Amygdala (tissue), 56 donors: ENCODE measurements around the gene TMC2.
"Not testable (repeated sequence)": the region's sequence is repeated elsewhere in the genome, so short reads cannot be mapped to it uniquely, and the experiment has no call there.

Experiments used
- DNase-seq, 56 donors: peaks; one replicate each; lab custom pipeline; 2025; lab: John Stamatoyannopoulos, UW

Gene TMC2, protein sequence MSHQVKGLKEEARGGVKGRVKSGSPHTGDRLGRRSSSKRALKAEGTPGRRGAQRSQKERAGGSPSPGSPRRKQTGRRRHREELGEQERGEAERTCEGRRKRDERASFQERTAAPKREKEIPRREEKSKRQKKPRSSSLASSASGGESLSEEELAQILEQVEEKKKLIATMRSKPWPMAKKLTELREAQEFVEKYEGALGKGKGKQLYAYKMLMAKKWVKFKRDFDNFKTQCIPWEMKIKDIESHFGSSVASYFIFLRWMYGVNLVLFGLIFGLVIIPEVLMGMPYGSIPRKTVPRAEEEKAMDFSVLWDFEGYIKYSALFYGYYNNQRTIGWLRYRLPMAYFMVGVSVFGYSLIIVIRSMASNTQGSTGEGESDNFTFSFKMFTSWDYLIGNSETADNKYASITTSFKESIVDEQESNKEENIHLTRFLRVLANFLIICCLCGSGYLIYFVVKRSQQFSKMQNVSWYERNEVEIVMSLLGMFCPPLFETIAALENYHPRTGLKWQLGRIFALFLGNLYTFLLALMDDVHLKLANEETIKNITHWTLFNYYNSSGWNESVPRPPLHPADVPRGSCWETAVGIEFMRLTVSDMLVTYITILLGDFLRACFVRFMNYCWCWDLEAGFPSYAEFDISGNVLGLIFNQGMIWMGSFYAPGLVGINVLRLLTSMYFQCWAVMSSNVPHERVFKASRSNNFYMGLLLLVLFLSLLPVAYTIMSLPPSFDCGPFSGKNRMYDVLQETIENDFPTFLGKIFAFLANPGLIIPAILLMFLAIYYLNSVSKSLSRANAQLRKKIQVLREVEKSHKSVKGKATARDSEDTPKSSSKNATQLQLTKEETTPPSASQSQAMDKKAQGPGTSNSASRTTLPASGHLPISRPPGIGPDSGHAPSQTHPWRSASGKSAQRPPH

DNA sequence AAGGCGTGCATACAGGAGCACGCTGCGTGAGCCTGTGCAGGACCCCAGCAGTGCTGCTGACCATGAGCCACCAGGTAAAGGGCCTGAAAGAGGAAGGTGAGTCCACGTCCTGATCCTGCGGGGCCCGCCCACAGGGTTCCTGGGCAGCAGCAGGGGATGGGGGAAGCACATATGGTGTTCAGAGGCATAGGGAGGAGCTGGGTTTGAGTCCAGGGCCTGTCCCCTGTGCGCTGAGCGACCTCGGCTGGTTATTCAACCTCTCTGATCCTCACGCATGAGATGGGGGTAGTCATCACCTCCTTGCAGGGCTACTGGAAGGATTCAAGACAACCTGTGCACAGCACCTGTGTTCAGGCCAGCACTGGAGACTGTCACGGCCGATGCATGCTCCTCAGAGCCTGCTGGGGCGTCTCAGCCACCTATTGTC lies at the start of gene TMC2:
TMC2 (plus strand) TSS at position 14 of the 427 bp plus-strand sequence; CDS start at position 63, 49 bp downstream.
- no peak for DNase-seq

DNA sequence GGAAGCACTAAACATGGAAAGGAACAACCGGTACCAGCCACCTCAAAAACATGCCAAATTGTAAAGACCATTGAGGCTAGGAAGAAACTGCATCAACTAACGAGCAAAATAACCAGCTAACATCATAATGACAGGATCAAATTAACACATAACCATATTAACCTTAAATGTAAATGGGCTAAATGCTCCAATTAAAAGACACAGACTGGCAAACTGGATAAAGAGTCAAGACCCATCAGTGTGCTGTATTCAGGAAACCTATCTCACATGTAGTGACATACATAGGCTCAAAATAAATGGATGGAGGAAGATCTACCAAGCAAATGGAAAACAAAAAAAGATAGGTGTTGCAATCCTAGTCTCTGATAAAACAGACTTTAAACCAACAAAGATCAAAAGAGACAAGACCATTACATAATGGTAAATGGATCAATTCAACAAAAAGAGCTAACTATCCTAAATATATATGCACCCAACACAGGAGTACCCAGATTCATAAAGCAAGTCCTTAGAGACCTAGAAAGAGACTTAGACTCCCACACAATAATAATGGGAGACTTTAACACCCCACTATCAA lies 33.5 kb upstream of the TMC2 start:
- DNase-seq, result not testable (repeated sequence)

DNA sequence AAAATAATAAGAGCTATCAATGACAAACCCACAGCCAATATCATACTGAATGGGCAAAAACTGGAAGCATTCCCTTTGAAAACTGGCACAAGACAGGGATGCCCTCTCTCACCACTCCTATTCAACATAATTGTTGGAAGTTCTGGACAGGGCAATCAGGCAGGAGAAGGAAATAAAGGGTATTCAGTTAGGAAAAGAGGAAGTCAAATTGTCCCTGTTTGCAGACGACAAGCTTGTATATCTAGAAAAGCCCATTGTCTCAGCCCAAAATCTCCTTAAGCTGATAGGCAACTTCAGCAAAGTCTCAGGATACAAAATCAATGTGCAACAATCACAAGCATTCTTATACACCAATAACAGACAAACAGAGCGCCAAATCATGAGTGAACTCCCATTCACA lies 31.6 kb upstream of the TMC2 start:
- not testable (repeated sequence) for DNase-seq

DNA sequence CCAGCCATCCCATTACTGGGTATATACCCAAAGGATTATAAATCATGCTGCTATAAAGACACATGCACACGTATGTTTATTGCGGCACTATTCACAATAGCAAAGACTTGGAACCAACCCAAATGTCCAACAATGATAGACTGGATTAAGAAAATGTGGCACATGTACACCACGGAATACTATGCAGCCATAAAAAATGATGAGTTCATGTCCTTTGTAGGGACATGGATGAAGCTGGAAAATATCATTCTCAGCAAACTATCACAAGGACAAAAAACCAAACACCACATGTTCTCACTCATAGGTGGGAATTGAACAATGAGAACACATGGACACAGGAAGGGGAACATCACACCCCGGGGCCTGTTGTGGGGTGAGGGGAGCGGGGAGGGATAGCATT lies 29.9 kb upstream of the TMC2 start:
- DNase-seq, result not testable (repeated sequence)

DNA sequence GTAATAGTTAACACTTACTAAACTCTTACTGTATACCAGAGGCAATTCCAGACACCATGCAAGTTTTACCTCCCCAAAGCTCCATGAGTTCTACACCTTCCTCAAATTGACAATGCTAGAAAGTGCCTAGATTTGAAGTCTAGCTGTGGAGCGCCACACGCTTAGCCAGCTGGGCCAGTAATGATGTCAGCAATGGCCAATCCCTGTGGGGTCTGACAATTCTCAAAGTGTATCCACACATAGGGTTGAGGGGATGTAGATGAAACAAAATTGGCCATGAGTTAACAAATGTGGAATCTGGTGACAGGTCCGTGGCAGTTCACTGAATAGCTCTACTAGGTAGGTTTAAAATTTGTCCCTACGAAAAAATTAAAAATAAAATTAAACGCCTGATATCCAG lies 28.9 kb upstream of the TMC2 start:
- no peak for DNase-seq

DNA sequence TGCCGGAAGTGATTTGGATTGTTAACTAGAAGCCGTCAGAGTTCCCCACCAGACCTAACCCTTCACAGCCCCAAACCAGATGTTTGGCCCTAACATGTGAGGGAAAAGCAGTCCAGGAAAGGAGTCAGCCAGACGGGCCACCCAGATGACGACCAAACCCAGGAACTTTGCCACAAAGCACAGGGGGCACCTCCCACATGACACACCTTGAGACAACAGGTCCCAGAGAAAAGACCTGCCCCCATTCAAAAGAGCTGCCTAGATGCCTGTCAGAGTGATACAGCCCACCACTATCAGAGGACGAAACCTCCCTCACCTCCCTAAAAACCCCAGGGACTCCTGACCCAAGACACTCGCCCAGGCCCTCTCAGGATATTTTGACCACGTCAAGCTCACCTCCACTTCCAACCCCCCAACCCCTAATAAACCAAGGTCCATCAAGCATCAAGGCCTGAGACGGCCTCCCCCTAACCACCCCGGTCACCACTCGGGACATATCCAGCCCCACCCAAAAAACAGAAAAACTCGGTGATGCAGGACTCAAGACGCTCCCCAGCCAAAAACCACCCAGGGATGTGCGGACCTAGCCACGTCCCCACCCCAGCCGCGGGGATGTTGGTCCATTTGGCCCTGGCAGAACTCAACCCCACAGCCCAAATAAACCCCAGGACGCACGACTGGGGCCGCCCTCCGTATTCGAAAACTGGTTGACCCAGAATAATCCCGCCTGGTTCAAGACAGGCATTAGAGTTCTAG lies 28.3 kb upstream of the TMC2 start:
- DNase-seq, result peak in 2 of 56 donors; percentile 17 to 33

DNA sequence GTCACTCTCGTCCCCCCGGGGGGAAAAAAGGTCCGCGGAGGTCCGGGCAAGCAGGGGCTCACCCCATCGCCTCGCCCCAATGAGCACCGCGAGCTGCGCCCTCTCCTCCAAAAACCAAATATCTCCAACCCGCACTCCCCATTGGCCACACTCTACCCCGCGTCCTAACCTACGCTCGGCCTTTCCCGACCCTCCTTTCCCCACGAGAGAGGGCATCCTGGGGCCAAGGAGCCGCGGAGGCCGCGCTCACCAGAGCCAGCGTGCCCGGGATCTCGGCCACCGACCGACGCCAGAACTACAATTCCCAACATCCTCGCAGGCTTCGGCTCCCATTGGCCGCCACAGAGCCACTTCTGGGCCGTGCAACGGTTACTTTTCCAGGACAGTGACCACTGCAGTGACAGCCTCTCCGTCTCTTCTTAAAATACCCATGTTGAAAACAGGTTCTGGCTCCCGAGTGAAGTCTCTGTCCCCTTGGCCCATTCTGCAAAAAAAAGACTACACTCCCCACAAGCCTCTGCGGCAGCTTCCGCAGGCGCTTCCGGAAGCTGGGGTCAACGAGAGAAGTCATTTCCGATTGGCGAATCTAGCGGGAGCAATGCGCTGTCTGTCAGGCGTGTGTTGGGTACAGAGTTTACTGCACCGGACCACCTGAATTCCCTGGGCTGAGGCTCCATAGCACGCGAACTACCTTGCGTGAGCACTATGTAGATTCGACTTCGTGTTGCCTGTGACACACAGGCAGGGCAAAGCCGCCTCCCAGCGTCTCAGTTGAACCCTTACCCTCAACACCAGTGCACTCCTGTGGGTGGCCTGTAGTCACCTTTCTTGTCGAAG lies 27.5 kb upstream of the TMC2 start, which contains the start of gene ZNF343:
ZNF343 (minus strand) TSS at position 285 of the 837 bp plus-strand sequence. CDS start 15,020 bp downstream, outside the sequence.
- DNase-seq, result peak; percentile 43 to 97 (median 81)

DNA sequence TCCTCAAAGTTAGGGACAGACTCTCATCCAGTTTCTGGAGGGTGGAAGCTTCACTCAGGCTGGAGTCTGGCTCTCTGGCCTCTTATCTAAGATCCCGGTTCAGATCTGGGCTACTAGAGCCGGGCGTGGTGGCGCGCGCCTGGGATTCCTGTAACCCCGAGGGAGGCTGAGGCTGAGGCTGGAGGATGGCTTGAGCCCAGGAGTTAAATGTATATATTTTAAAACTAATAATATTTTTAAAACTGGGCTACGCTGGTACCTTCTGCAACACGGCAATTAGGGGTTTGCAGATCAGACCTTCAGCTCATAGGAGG lies 26.9 kb upstream of the TMC2 start:
- DNase-seq, result peak in 1 of 56 donors; percentile 26

DNA sequence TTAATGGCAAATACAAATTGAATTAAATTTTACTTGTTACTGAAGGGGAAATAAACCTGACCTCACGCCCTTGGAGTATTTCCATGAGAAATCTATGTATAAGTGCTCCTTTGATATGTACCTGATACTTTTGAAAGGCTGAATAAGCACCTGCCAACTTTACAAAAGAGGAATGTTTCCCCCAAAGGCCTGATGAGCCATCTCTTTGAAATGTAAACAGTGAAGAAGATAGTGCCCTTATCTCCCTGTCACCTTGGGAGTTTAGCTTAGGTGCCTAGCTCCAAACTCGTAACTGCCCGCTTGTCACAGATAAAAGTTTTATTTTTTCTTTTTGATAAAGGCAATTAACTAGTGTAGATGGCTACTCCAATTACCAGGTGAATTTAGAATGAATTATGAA lies 26.6 kb upstream of the TMC2 start:
- DNase-seq, result no peak

DNA sequence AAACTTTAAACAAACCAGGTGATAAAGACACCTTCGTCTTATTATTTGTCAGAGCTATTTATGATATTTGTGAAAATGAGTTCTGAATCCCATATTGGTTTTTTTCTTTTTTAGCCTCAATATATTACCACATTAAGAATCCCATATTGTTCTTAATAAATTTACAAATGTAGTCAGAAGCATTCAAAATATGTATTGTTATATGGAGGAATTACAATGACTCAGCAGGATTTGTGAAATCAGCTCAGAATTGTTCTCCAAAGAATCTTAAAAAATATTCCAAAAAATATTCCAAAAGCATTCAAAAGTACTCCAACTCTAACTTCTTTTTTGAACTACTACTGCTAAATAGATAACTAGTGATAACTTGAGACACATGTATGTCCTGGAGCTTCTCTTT lies 21.2 kb upstream of the TMC2 start:
- no peak for DNase-seq

DNA sequence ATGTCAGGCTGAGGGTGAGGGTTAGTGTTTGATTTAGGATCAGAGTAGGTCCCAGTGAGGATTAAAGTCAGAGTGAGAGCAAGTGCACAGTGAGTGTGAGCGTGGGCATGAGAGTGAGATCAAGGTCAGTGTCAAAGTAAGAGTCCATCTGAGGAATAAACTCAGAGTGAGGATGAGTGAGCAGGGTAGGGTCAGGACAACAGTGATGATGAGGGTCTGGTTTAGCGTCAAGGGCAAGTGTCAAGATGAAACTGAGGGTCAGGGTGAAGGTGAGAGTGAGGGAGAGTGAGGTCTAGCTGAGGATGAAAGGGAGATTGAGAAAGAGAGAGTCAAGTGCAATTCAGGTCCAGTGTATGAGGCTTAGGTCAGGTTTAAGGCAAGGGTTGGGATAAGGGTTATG lies 20.0 kb upstream of the TMC2 start:
- DNase-seq, result no peak

DNA sequence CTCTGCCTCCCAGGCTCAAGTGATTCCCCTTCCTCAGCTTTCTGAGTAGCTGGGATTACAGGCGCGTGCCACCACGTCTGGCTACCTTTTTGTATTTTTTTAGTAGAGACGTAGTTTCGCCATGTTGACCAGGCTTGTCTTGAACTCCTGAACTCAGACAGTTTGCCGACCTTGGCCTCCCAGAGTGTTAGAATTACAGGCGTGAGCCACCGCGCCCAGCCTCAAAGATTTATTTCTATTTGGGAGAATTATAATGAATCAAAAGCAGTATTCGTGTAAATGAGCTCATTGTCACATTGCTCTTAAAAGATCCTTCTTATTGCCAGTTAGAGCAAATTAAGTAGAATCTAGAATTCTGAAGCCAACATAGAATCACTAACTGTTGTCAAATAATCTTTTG lies 18.3 kb upstream of the TMC2 start:
- no peak for DNase-seq

DNA sequence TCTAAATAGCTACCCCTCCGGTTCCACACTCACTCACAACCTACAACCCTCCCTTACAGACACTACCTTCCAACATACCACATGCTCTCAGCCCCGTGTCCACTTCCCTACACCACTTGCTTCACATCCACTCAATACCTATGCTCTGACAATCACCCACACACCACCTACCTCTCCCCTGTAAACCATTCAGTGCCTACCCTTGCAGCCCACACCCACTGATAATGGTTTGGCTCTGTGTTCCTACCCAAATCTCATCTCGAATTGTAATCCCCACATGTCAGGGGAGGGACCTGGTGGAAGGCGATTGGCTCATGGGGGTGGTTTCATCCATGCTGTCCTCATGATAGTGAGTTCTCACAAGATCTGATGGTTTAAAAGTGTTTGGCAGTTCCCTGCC lies 17.8 kb upstream of the TMC2 start:
- no peak for DNase-seq

DNA sequence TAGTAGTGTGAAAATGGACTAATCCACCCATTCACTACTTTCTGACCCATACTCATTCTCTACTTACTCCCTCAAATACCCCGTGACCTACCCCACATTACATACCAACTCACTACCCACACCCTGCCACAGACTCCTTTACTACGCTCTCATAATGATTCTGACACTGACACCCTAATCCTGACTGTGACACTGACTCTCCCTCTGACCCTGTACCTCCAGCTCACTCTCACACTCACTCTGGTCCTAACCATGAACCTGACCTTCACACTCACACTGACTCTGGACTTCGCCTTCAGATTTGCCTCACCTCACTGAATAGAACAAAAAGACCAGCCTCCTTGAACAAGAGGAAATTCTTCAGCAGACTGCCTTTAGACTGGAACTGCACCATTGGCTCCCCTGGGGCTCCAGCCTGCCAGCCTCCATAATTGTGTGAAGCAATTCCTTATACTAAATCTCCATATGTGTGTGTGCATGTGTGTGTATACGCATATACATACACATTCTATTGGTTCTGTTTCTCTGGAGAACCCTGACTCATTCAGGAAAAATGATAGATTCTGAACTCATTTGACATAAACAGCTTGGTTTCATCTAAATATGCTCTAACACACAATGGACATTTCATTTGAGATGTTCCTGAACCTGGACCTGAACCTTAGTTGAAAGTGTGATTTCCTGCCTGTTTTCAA lies 17.1 kb upstream of the TMC2 start:
- DNase-seq, result no peak

DNA sequence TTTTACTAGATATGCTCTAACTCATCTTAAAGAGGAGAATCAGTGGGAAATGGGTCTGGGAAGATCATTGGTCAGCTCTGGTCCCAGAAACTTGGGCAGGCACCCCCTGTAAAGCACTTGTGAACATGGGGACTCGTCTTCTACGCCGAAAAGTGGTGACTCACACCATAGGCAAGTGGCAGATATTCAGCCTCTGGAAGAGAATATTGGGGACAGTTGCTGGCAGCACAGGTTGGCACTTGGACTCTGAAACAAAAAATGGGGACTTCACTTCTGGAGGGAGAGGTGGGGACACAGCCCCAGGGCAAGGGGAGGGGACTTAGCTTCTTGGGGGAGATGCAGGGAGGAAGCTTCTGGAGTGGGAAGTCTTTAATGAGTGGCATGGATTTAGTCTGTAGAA lies 15.8 kb upstream of the TMC2 start:
- DNase-seq, result no peak

DNA sequence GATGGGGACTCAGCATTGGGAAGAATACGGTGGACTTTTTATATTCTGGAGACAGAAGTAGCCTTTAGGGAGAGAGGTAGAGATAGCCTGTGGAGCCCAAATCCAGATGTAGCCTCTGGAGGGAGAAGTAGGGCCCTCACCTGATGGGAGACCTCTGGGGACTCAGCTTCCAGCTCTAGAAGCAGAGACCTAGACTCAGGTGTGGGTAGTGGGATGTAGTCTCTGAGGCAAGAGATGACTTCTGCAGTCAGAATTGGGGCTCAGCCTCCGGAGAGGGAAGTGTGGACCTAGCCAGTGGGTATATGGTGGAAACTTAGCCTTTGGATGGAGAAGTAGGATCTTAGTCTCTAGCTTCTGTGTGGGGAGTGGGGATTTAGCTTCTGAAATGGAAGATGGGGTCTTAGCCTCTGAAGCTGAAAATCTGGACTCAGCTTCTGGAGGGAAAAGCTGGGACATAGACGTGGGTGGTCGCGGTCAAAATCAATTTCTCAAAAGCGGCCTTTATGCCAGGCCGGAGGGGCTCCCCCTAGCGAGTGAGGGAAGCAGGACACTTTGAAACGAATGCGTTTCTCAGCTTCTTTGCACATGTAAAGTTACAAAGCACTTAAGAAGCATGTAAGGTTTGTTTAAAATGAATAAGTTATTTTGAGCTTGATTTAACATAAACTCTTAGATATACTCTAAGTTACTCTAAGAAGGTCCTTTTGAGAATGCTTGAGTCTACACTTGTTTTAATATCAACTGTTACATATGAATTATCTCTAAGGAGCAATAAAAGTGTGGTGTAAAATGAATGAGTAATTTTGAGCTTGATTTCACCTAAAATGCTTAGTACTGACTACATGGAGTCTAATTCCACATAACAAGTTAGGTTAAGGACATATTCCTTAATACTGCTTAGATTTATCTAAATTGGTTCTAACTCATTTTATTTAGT lies 14.7 kb upstream of the TMC2 start:
- DNase-seq, result peak in 11 of 56 donors; percentile 3 to 48 (median 26)

DNA sequence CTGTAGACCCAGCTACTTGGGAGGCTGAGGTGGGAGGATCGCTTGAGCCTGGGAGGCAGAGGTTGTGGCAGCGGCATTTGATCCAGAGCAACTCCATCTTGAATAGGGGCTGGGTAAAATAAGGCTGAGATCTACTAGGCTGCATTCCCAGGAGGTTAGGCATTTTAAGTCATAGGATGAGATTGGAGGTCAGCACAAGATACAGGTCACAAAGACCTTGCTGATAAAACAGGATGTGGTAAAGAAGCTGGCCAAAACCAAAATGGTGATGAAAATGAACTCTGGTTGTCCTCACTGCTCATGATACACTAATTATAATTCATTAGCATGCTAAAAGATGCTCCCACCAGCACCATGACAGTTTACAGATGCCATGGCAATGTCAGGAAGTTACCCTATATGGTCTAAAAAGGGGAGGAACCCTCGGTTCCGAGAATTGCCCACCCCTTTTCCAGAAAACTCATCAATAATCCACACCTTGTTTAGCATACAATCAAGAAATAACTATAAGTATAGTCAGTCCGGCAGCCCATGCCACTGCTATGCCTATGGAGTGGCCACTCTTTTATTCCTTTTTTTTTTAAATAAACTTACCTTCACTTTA lies 13.4 kb upstream of the TMC2 start:
- DNase-seq, result not testable (repeated sequence)
